HepG2 (cell line): ENCODE data around the gene CHMP5. TPM values are rescaled to one million over a fixed set of nuclear protein-coding genes. Genes with fewer than 3 reads are reported as not detected.

Experiments
- CCAR2 ChIP-seq: fragments of 200-400 bp; formaldehyde crosslinking; optimal IDR thresholded peaks from 2 replicates; pipeline ENCODE3; 2018; ENCODE audit warnings: low read depth, mild to moderate bottlenecking, low read length, moderate library complexity
- DPF2 ChIP-seq: sonication (generic); formaldehyde crosslinking; IDR thresholded peaks from 2 replicates; pipeline ENCODE4 v1.4.0; 2020; ENCODE audit warnings: mild to moderate bottlenecking, low read depth, missing genetic modification reagents, borderline replicate concordance
- FOSL1 ChIP-seq: sonication (generic); formaldehyde crosslinking; IDR thresholded peaks from 2 replicates; pipeline ENCODE4 v1.9.0; 2021; ENCODE audit warnings: missing genetic modification reagents, borderline replicate concordance
- MAFF ChIP-seq: IDR thresholded peaks from 2 replicates; pipeline ENCODE4 v1.6.1; 2011; ENCODE audit warnings: low read depth, low read length, improper control_type of control experiment
- MZF1 ChIP-seq: sonication (generic); formaldehyde crosslinking; IDR thresholded peaks from 2 replicates; pipeline ENCODE4 v1.8.1; 2023; ENCODE audit warnings: mild to moderate bottlenecking, missing genetic modification reagents, borderline replicate concordance
- RBAK ChIP-seq: sonication (generic); formaldehyde crosslinking; IDR thresholded peaks from 2 replicates; pipeline ENCODE4 v1.5.1; 2020; ENCODE audit warnings: mild to moderate bottlenecking, missing genetic modification reagents
- SALL1 ChIP-seq: sonication (generic); formaldehyde crosslinking; IDR thresholded peaks from 2 replicates; pipeline ENCODE4 v1.8.0; 2022; ENCODE audit warnings: mild to moderate bottlenecking, missing genetic modification reagents
- SIN3A ChIP-seq: IDR thresholded peaks from 2 replicates; pipeline ENCODE4 v1.6.1; 2011; ENCODE audit warnings: low read depth, mild to moderate bottlenecking, control low read depth, low read length, borderline replicate concordance
- THYN1 ChIP-seq: sonication (generic); formaldehyde crosslinking; IDR thresholded peaks from 2 replicates; pipeline ENCODE4 v1.8.1; 2023; ENCODE audit warnings: low read depth, mild to moderate bottlenecking, moderate library complexity, missing genetic modification reagents, borderline replicate concordance
- ZFP1 ChIP-seq: IDR thresholded peaks from 2 replicates; pipeline ENCODE4 v1.6.1; 2016
- polyA plus RNA-seq, 8 experiments: library from polyadenylated mRNA; depleted of rRNA in 3 of 8; stranded (reverse) in 7 of 8; unstranded in 1 of 8; fragments of >200 nt; fragmentation: Illumina TruSeq in 4 of 8; extraction: Trizol in 4 of 8; gene quantifications; 2 replicates each; pipeline versions ENCODE4 v1.2.1 to v1.2.3, GENCODE V29; 2011 to 2016; ENCODE audit warnings: low read depth in 4 of 8, missing spikeins in 1 of 8, mixed read lengths in 1 of 8; ENCODE audit not compliant: insufficient read depth in 1 of 8
- total RNA-seq, 5 experiments: library from RNA; depleted of rRNA; stranded (reverse); fragments of >200 nt; fragmentation: Illumina TruSeq; extraction: Trizol; gene quantifications; 2 replicates each; pipeline ENCODE4 v1.2.3, GENCODE V29; 2016; ENCODE audit warnings: low read depth in 1 of 5
- TF ChIP-seq, protein P1 (sequence below): sonication (generic); formaldehyde crosslinking; IDR thresholded peaks from 2 replicates; pipeline ENCODE4 v1.5.0; 2020; ENCODE audit warnings: mild to moderate bottlenecking, missing genetic modification reagents, moderate library complexity
- TF ChIP-seq, protein P2 (sequence below): sonication (generic); formaldehyde crosslinking; IDR thresholded peaks from 2 replicates; pipeline ENCODE4 v1.9.0; 2022; ENCODE audit warnings: missing genetic modification reagents, mild to moderate bottlenecking, borderline replicate concordance
- TF ChIP-seq, protein P3 (sequence below): sonication (generic); formaldehyde crosslinking; IDR thresholded peaks from 2 replicates; pipeline ENCODE4 v1.9.0; 2021; ENCODE audit warnings: mild to moderate bottlenecking, missing genetic modification reagents
- TF ChIP-seq, protein P4 (sequence below): sonication (generic); formaldehyde crosslinking; IDR thresholded peaks from 2 replicates; pipeline ENCODE4 v1.5.0; 2020; ENCODE audit warnings: mild to moderate bottlenecking, missing genetic modification reagents
- TF ChIP-seq, protein P5 (sequence below): sonication (generic); formaldehyde crosslinking; IDR thresholded peaks from 2 replicates; pipeline ENCODE4 v1.9.0; 2021; ENCODE audit warnings: missing genetic modification reagents, borderline replicate concordance

Gene CHMP5
- total and polyA plus RNA-seq, 2 of the 13 experiments (the other 11 are each of a cell fraction or from before 2014, with no cell fraction given), result 46.0 to 57.3 TPM

DNA sequence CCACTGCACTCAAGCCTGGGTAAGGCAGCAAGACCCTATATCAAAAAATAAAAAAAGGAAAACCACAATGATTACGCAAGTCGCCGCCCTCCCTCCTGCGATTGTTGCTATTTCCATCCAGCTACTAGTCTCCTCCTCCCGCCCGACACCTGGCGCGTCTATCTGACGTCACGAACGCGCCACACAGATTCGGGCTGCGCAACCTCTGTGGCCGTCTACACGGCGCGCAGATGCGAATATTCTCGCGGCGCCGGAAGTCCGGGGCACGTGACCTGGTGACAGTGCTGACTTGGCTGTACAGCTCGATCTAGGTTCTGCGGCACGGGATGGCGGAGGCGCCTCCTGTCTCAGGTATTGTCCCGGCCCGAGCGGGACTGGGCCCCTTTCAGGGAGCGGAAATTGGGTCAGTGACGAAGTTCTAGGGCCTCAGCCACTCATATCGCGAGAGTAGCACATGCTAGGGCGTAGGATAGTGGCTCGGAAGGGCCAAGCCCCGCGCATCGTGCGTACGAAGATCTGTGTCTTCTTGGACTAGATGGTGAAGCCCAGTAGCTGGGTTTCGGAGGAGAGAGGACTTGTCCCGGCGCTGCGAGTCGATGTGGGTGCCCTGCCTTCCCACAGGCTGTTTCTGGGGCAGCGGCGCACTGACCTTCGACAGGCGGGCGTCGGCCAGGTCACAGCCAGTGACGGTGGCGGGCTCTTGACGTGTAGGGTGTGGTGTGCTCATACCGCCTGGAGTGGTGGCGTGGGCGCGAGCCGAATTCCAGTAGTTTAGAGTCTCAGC is 25.6 kb downstream of the CHMP5 start, which contains the start of gene NFX1 (continued):
- TF ChIP-seq, protein P1, sequence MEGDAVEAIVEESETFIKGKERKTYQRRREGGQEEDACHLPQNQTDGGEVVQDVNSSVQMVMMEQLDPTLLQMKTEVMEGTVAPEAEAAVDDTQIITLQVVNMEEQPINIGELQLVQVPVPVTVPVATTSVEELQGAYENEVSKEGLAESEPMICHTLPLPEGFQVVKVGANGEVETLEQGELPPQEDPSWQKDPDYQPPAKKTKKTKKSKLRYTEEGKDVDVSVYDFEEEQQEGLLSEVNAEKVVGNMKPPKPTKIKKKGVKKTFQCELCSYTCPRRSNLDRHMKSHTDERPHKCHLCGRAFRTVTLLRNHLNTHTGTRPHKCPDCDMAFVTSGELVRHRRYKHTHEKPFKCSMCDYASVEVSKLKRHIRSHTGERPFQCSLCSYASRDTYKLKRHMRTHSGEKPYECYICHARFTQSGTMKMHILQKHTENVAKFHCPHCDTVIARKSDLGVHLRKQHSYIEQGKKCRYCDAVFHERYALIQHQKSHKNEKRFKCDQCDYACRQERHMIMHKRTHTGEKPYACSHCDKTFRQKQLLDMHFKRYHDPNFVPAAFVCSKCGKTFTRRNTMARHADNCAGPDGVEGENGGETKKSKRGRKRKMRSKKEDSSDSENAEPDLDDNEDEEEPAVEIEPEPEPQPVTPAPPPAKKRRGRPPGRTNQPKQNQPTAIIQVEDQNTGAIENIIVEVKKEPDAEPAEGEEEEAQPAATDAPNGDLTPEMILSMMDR (CRISPR knock-in tag), result no peak
- TF ChIP-seq, protein P2, sequence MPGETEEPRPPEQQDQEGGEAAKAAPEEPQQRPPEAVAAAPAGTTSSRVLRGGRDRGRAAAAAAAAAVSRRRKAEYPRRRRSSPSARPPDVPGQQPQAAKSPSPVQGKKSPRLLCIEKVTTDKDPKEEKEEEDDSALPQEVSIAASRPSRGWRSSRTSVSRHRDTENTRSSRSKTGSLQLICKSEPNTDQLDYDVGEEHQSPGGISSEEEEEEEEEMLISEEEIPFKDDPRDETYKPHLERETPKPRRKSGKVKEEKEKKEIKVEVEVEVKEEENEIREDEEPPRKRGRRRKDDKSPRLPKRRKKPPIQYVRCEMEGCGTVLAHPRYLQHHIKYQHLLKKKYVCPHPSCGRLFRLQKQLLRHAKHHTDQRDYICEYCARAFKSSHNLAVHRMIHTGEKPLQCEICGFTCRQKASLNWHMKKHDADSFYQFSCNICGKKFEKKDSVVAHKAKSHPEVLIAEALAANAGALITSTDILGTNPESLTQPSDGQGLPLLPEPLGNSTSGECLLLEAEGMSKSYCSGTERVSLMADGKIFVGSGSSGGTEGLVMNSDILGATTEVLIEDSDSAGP (CRISPR knock-in tag), result peak; percentile 95; the same call in 1 of the 2 replicates
- TF ChIP-seq RBAK (CRISPR knock-in tag) (no peak), SIN3A (no peak; the same call in 1 of the 2 replicates), CCAR2 (no peak), DPF2 (no peak), THYN1 (CRISPR knock-in tag) (no peak; the same call in 1 of the 2 replicates), SALL1 (CRISPR knock-in tag) (peak; percentile 94), FOSL1 (CRISPR knock-in tag) (no peak), MZF1 (CRISPR knock-in tag) (no peak), ZFP1 (CRISPR knock-in tag) (no peak; the same call in 1 of the 2 replicates), MAFF (no peak)
- TF ChIP-seq, protein P3, sequence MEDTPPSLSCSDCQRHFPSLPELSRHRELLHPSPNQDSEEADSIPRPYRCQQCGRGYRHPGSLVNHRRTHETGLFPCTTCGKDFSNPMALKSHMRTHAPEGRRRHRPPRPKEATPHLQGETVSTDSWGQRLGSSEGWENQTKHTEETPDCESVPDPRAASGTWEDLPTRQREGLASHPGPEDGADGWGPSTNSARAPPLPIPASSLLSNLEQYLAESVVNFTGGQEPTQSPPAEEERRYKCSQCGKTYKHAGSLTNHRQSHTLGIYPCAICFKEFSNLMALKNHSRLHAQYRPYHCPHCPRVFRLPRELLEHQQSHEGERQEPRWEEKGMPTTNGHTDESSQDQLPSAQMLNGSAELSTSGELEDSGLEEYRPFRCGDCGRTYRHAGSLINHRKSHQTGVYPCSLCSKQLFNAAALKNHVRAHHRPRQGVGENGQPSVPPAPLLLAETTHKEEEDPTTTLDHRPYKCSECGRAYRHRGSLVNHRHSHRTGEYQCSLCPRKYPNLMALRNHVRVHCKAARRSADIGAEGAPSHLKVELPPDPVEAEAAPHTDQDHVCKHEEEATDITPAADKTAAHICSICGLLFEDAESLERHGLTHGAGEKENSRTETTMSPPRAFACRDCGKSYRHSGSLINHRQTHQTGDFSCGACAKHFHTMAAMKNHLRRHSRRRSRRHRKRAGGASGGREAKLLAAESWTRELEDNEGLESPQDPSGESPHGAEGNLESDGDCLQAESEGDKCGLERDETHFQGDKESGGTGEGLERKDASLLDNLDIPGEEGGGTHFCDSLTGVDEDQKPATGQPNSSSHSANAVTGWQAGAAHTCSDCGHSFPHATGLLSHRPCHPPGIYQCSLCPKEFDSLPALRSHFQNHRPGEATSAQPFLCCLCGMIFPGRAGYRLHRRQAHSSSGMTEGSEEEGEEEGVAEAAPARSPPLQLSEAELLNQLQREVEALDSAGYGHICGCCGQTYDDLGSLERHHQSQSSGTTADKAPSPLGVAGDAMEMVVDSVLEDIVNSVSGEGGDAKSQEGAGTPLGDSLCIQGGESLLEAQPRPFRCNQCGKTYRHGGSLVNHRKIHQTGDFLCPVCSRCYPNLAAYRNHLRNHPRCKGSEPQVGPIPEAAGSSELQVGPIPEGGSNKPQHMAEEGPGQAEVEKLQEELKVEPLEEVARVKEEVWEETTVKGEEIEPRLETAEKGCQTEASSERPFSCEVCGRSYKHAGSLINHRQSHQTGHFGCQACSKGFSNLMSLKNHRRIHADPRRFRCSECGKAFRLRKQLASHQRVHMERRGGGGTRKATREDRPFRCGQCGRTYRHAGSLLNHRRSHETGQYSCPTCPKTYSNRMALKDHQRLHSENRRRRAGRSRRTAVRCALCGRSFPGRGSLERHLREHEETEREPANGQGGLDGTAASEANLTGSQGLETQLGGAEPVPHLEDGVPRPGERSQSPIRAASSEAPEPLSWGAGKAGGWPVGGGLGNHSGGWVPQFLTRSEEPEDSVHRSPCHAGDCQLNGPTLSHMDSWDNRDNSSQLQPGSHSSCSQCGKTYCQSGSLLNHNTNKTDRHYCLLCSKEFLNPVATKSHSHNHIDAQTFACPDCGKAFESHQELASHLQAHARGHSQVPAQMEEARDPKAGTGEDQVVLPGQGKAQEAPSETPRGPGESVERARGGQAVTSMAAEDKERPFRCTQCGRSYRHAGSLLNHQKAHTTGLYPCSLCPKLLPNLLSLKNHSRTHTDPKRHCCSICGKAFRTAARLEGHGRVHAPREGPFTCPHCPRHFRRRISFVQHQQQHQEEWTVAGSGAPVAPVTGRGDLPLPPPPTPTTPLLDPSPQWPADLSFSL, result no peak
- TF ChIP-seq, protein P4, sequence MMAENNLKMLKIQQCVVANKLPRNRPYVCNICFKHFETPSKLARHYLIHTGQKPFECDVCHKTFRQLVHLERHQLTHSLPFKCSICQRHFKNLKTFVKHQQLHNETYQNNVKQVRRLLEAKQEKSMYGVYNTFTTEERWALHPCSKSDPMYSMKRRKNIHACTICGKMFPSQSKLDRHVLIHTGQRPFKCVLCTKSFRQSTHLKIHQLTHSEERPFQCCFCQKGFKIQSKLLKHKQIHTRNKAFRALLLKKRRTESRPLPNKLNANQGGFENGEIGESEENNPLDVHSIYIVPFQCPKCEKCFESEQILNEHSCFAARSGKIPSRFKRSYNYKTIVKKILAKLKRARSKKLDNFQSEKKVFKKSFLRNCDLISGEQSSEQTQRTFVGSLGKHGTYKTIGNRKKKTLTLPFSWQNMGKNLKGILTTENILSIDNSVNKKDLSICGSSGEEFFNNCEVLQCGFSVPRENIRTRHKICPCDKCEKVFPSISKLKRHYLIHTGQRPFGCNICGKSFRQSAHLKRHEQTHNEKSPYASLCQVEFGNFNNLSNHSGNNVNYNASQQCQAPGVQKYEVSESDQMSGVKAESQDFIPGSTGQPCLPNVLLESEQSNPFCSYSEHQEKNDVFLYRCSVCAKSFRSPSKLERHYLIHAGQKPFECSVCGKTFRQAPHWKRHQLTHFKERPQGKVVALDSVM (CRISPR knock-in tag), result no peak
- TF ChIP-seq, protein P5, sequence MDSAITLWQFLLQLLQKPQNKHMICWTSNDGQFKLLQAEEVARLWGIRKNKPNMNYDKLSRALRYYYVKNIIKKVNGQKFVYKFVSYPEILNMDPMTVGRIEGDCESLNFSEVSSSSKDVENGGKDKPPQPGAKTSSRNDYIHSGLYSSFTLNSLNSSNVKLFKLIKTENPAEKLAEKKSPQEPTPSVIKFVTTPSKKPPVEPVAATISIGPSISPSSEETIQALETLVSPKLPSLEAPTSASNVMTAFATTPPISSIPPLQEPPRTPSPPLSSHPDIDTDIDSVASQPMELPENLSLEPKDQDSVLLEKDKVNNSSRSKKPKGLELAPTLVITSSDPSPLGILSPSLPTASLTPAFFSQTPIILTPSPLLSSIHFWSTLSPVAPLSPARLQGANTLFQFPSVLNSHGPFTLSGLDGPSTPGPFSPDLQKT (CRISPR knock-in tag), result no peak; the same call in 1 of the 2 replicates
